Gastrocnemius medialis (tissue), 4 donors: Measurements from ENCODE around the gene BCL11A. TPM values are rescaled to one million over a fixed set of nuclear protein-coding genes. Genes with fewer than 3 reads are reported as not detected.

Source experiments
- ATAC-seq, 2 donors: fragments of 150-250 bp; one replicate each; pipeline ENCODE4 v1.9.1; 2016
- DNase-seq, 2 donors: peaks; one replicate each; pipeline ENCODE4 v3.0.0-alpha.2; 2019
- H3K27ac ChIP-seq, 4 donors: fragments of 200-600 bp; sonication (generic); 1 replicate in 1 of 4; 2 replicates in 3 of 4; pipeline ENCODE4 v1.5.1; 2016 to 2018; ENCODE audit warnings: mild to moderate bottlenecking in 2 of 4, moderate library complexity in 1 of 4
- H3K27me3 ChIP-seq, 3 donors: fragments of 200-600 bp; sonication (generic) in 2 of 3; 1 replicate in 1 of 3; 2 replicates in 2 of 3; pipeline versions ENCODE4 v1.5.1 to v1.6.0; 2016 to 2019; ENCODE audit warnings: mild to moderate bottlenecking in 1 of 3, moderate library complexity in 1 of 3
- H3K36me3 ChIP-seq, 2 donors: fragments of 200-600 bp; sonication (generic) in 1 of 2; one replicate each; pipeline ENCODE4 v1.5.1; 2017 to 2018
- H3K4me1 ChIP-seq, 2 donors: fragments of 200-600 bp; sonication (generic) in 1 of 2; one replicate each; pipeline ENCODE4 v1.5.1; 2016 to 2017; ENCODE audit warnings: mild to moderate bottlenecking in 2 of 2
- H3K4me3 ChIP-seq, 4 donors: fragments of 200-600 bp; sonication (generic) in 3 of 4; 1 replicate in 1 of 4; 2 replicates in 3 of 4; pipeline ENCODE4 v1.5.1; 2016 to 2019; ENCODE audit warnings: mild to moderate bottlenecking in 2 of 4
- H3K9me3 ChIP-seq, 3 donors: fragments of 200-600 bp; sonication (generic) in 2 of 3; 1 replicate in 1 of 3; 2 replicates in 2 of 3; pipeline ENCODE4 v1.5.1; 2016 to 2019
- CTCF ChIP-seq, 5 experiments: fragments of 450-650 bp in 3 of 5; fragments of 200-600 bp in 2 of 5; sonication (generic) in 2 of 5; IDR thresholded peaks in 4 of 5; conservative IDR thresholded peaks in 1 of 5; 1 replicate in 4 of 5; 2 replicates in 1 of 5; pipeline ENCODE4 v1.5.1; 2016 to 2019; ENCODE audit warnings: antibody characterized with exemption in 5 of 5, mild to moderate bottlenecking in 3 of 5, moderate library complexity in 3 of 5
- POLR2A ChIP-seq, 2 donors: fragments of 450-650 bp; IDR thresholded peaks; one replicate each; pipeline ENCODE4 v1.6.1; 2017; ENCODE audit warnings: antibody characterized with exemption in 2 of 2, mild to moderate bottlenecking in 2 of 2, moderate library complexity in 2 of 2
- in situ Hi-C, 4 donors: fragments of 200-750 bp; cut with MboI; loops; one replicate each; pipeline versions ENCODE4 v1.15.0 to v1.8.0; 2017; ENCODE audit warnings: low sequenced_read_pairs in 4 of 4
- intact Hi-C: fragments of 100-400 bp; cut with DNase I; formaldehyde crosslinking; loops from one replicate; pipeline ENCODE4 v1.15.1; 2023; ENCODE audit warnings: low total_unique reads
- total RNA-seq, 4 donors: library from RNA; depleted of rRNA; stranded (reverse); fragments of >200 nt; gene quantifications; one replicate each; pipeline versions ENCODE4 v1.1.0 to v1.2.3, GENCODE V29; 2016

Gene BCL11A
- total RNA-seq, 4 donors from 2014 or later = 0.04 to 1.0 (median 0.07) TPM; not detected in 1

DNA sequence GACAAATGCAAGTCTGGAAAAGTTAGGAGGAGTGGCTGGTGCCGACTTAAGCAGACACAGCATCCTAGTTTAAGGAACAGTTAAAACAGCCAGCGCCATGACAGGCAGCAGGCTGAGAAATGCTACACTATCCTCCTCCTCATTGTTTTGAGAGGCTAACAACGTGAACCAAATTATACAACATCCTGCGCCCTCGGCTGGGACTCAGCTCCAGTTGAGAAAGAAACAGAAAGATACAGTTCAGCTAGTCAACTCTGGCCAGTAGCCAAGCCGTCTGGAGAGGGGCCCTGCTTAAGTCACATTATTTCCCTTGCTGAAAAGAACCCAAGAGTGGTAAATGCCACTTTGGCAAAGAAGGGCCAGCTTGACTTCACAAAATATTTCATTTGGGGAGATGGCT, 90.2 kb downstream of the BCL11A start:
- in situ Hi-C loops = no loop called here
- no peak overlapping the region for H3K27ac ChIP-seq
- no peak overlapping the region for H3K4me3 ChIP-seq
- TF ChIP-seq CTCF (IDR thresholded peaks at IDR 0.05 in 4 of 5, conservative IDR thresholded peaks at IDR 0.05 in 1 of 5) = no peak
- no peak for TF ChIP-seq POLR2A (IDR thresholded peaks at IDR 0.05)
- intact Hi-C loops = no loop called here
- no peaks in the 10 kb centered on the region for H3K9me3 ChIP-seq
- no peaks in the 10 kb centered on the region for H3K36me3 ChIP-seq
- DNase-seq = no peak
- H3K27me3 ChIP-seq = no peaks in the 10 kb centered on the region
- no peaks in the 10 kb centered on the region for H3K4me1 ChIP-seq
- ATAC-seq = no peak

GRCh38 chr2:60461421-60462108, 91.9 kb downstream of the BCL11A start:
- intact Hi-C loops = no loop called here
- Histone ChIP-seq H3K4me3 (no peak overlapping the region), H3K27ac (no peak overlapping the region), H3K9me3 (no peaks in the 10 kb centered on the region), H3K27me3 (no peaks in the 10 kb centered on the region), H3K4me1 (no peaks in the 10 kb centered on the region), H3K36me3 (no peaks in the 10 kb centered on the region)
- ATAC-seq = no peak
- DNase-seq = no peak
- in situ Hi-C loops = no loop called here
- TF ChIP-seq CTCF (IDR thresholded peaks at IDR 0.05 in 4 of 5, conservative IDR thresholded peaks at IDR 0.05 in 1 of 5) (no peak), POLR2A (IDR thresholded peaks at IDR 0.05) (no peak)

- Histone ChIP-seq H3K4me3 (no peak overlapping the region), H3K9me3 (no peaks in the 10 kb centered on the region), H3K27me3 (no peaks in the 10 kb centered on the region), H3K27ac (no peak overlapping the region), H3K4me1 (no peaks in the 10 kb centered on the region), H3K36me3 (no peaks in the 10 kb centered on the region)
- in situ Hi-C loops = no loop called here
- no peak for DNase-seq
- no peak for TF ChIP-seq CTCF (IDR thresholded peaks at IDR 0.05 in 4 of 5, conservative IDR thresholded peaks at IDR 0.05 in 1 of 5)
- intact Hi-C loops = no loop called here
- no peak for ATAC-seq
Measured at GRCh38 chr2:60460577-60461420, 92.7 kb downstream of the BCL11A start.

GRCh38 chr2:60459851-60460250, 93.6 kb downstream of the BCL11A start:
- Histone ChIP-seq H3K9me3 (no peaks in the 10 kb centered on the region), H3K4me1 (no peaks in the 10 kb centered on the region), H3K4me3 (no peak overlapping the region), H3K27me3 (no peaks in the 10 kb centered on the region), H3K27ac (no peak overlapping the region), H3K36me3 (no peaks in the 10 kb centered on the region)
- in situ Hi-C loops (no loop called here), intact Hi-C loops (no loop called here)
- TF ChIP-seq CTCF (IDR thresholded peaks at IDR 0.05 in 4 of 5, conservative IDR thresholded peaks at IDR 0.05 in 1 of 5) (no peak), POLR2A (IDR thresholded peaks at IDR 0.05) (no peak)
- ATAC-seq = no peak
- DNase-seq = no peak
